GM21529 (cell line): ENCODE data around the gene TMEM132A.

Source experiments
- ATAC-seq: cut with Tn5 transposase; IDR thresholded peaks from one replicate; pipeline ENCODE4 v1.9.1; 2021; ENCODE audit not compliant: unreplicated experiment

The TMEM132A gene

GRCh38 chr11:60984636-60985035 is 60.4 kb downstream of the TMEM132A start:
- ATAC-seq: no peak

- no peak for ATAC-seq
Measured at GRCh38 chr11:60985501-60985900, 61.2 kb downstream of the TMEM132A start.

GRCh38 chr11:60985991-60986915 is 62.0 kb downstream of the TMEM132A start:
- no peak for ATAC-seq
